Activated T-cell treated with anti-CD3 and anti-CD28 coated beads for 24 hours (primary cell): ENCODE measurements around the gene MRPL4.
"Not testable (repeated sequence)": the region's sequence is repeated elsewhere in the genome, so short reads cannot be mapped to it uniquely, and the experiment has no call there.

Experiments used
- DNase-seq: peaks from one replicate; pipeline ENCODE4 v3.0.0-alpha.2; 2020; ENCODE audit warnings: low read depth

Gene MRPL4

GRCh38 chr19:10262771-10263170 lies 10.8 kb downstream of the MRPL4 start:
- DNase-seq: no peak

- DNase-seq: no peak
Measured at GRCh38 chr19:10266706-10267105, 14.7 kb downstream of the MRPL4 start.

- no peak for DNase-seq
Measured at GRCh38 chr19:10268071-10268470, 16.1 kb downstream of the MRPL4 start.

- DNase-seq: peak; percentile 81
Measured at GRCh38 chr19:10269333-10270179, 17.5 kb downstream of the MRPL4 start.

GRCh38 chr19:10270180-10270615 lies 18.2 kb downstream of the MRPL4 start:
- no peak for DNase-seq

- DNase-seq: peak; percentile 62
Measured at GRCh38 chr19:10270616-10271394, 18.8 kb downstream of the MRPL4 start, which contains the start of gene ICAM1. Gene ICAM1 (plus strand): TSS chr19:10271120. CDS start chr19:10271160, 40 bp downstream.

GRCh38 chr19:10271543-10272086 lies 19.6 kb downstream of the MRPL4 start:
- no peak for DNase-seq

- no peak for DNase-seq
Measured at GRCh38 chr19:10274589-10274988, 22.6 kb downstream of the MRPL4 start.

- DNase-seq: no peak
Measured at GRCh38 chr19:10277795-10278589, 26.0 kb downstream of the MRPL4 start.

- no peak for DNase-seq
Measured at GRCh38 chr19:10278935-10279334, 26.9 kb downstream of the MRPL4 start.

- DNase-seq: no peak
Measured at GRCh38 chr19:10279737-10280442, 27.9 kb downstream of the MRPL4 start.

GRCh38 chr19:10282043-10282442 lies 30.0 kb downstream of the MRPL4 start:
- DNase-seq: not testable (repeated sequence)

GRCh38 chr19:10283301-10284064 lies 31.5 kb downstream of the MRPL4 start:
- no peak for DNase-seq

- no peak for DNase-seq
Measured at GRCh38 chr19:10284065-10284959, 32.3 kb downstream of the MRPL4 start.

- DNase-seq: no peak
Measured at GRCh38 chr19:10284960-10285278, 32.9 kb downstream of the MRPL4 start.

GRCh38 chr19:10285393-10285792 lies 33.4 kb downstream of the MRPL4 start:
- DNase-seq: no peak

GRCh38 chr19:10286803-10287737 lies 35.1 kb downstream of the MRPL4 start, which contains the start of gene ICAM4:
Gene ICAM4 (plus strand): TSS chr19:10286955. CDS start chr19:10287013, 58 bp downstream.
- no peak for DNase-seq

- no peak for DNase-seq
Measured at GRCh38 chr19:10288662-10289166, 36.7 kb downstream of the MRPL4 start.
